BJ (cell line): ENCODE data around the gene SPATA22. TPM values are rescaled to one million over a fixed set of nuclear protein-coding genes. Genes with fewer than 3 reads are reported as not detected.

Experiments
- CTCF ChIA-PET: fragments of 350-600 bp; formaldehyde crosslinking; extraction: SDS; loops from one replicate; lab custom pipeline; 2021; ENCODE audit warnings: antibody characterized with exemption, inconsistent platforms; lab: Yijun Ruan, JAX
- POLR2A ChIA-PET: fragments of 300-600 bp; sonication (Branson Sonifier 250); formaldehyde crosslinking; extraction: SDS; loops from one replicate; lab custom pipeline; 2021; ENCODE audit warnings: antibody characterized with exemption; lab: Charles Lee
- DNase-seq: peaks from one replicate; pipeline ENCODE4 v3.0.0-alpha.2; 2011; ENCODE audit warnings: low read depth
- H3K27me3 ChIP-seq: 2 replicates; pipeline ENCODE4 v1.6.0; 2011; ENCODE audit warnings: low read length; ENCODE audit not compliant: control insufficient read depth, insufficient read depth
- H3K36me3 ChIP-seq: 2 replicates; pipeline ENCODE4 v1.5.1; 2011; ENCODE audit warnings: low read length; ENCODE audit not compliant: control insufficient read depth, insufficient read depth
- H3K4me3 ChIP-seq: 2 replicates; pipeline ENCODE4 v1.5.1; 2011; ENCODE audit warnings: low read depth, mild to moderate bottlenecking, control low read depth, low read length
- CTCF ChIP-seq: IDR thresholded peaks from 2 replicates; pipeline ENCODE4 v1.5.1; 2011; ENCODE audit warnings: low read depth, mild to moderate bottlenecking, control low read depth, inconsistent platforms, low read length, moderate library complexity; ENCODE audit not compliant: insufficient read depth
- polyA plus RNA-seq: library from polyadenylated mRNA; depleted of rRNA; stranded (reverse); fragments of >200 nt; gene quantifications from 2 replicates; pipeline ENCODE4 v1.2.3, GENCODE V29; 2011

The SPATA22 gene
- polyA plus RNA-seq, 1 experiment, result not detected

DNA sequence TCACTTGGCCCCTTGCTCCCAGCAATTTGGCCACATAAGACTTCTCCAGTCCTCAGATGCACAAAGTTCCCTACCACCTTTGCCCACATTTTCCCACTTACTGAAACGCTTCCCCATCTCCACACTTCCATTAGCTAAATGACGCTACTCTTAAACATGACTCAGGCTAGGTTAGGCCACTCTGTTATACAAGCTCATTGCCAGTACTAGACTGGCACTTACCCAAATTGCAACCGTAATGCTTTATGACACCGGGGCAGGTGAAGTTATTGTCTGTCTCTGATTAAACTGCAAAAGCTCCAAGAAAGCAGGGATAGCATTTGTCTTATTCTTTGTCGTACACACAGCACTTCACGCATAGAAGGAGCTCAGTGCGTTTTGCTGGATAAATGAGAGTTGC, 33.4 kb upstream of the SPATA22 start:
- no peaks in the 10 kb centered on the region for H3K36me3 ChIP-seq

GRCh38 chr17:3503285-3503684, 31.7 kb upstream of the SPATA22 start:
- ChIA-PET CTCF (no interaction called here), POLR2A (no interaction called here)
- Histone ChIP-seq H3K27me3 (no peaks in the 10 kb centered on the region; the same call in 1 of the 2 replicates), H3K4me3 (no peak overlapping the region), H3K36me3 (no peaks in the 10 kb centered on the region)
- no peak for DNase-seq
- no peak for TF ChIP-seq CTCF

More for the DNA sequence above, 33.4 kb upstream of the SPATA22 start:
- no peak for DNase-seq
- ChIA-PET CTCF (no interaction called here), POLR2A (no interaction called here)
- Histone ChIP-seq H3K4me3 (no peak overlapping the region), H3K27me3 (no peaks in the 10 kb centered on the region; the same call in 1 of the 2 replicates)
- TF ChIP-seq CTCF, result no peak

- no peak for TF ChIP-seq CTCF
- Histone ChIP-seq H3K4me3 (no peak overlapping the region), H3K36me3 (no peaks in the 10 kb centered on the region), H3K27me3 (no peaks in the 10 kb centered on the region; the same call in 1 of the 2 replicates)
- POLR2A ChIA-PET, result no interaction called here
- CTCF ChIA-PET, result no interaction called here
- DNase-seq, result no peak
These were observed 30.8 kb upstream of the SPATA22 start for GRCh38 chr17:3502466-3502865.

DNA sequence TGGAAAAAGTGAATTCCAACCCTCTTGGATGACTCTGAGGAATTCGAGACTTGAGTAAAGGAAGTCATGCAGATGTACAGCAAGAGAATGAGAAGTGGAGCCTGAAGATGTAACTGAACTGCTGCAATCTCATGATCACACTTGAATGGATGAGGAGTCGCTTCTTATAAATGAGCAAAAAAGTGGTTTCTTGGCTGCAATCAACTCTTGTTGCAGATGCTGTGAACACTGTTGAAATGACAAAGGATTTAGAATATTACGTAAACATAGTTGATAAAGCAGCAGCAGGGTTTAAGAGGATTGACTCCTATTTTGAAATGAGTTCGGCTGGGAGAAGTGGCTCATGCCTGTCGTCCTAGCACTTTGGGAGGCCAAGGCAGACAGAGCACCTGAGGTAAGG, 29.7 kb upstream of the SPATA22 start:
- no peak for DNase-seq
- CTCF ChIA-PET, result interaction anchor here (0.7 to 2.7 kb wide), 2 partner anchors 11 to 786 kb away, joined by 4 to 7 read pairs; no protein-coding TSS in a partner anchor
- TF ChIP-seq CTCF, result no peak
- Histone ChIP-seq H3K36me3 (no peaks in the 10 kb centered on the region), H3K27me3 (no peaks in the 10 kb centered on the region; the same call in 1 of the 2 replicates), H3K4me3 (no peak overlapping the region)
- POLR2A ChIA-PET, result no interaction called here

DNA sequence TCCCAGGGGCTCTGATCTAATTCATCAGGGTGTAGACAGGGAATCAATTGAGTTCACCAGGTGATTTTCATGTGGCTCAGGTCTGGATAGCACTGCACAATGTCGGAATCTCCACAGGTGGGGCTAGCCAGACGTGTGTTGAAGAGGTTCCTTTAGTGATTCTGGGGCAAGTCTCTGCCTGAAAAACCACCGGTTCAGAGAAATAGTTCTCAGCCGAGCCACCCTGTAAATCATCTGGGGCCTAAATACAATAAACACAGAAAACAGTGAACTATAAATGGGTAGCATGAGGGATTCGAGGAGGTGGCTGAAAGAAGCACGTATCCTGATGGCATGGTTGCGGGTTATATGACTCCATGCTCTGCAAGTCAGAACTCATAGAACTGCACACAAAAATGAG, 25.5 kb upstream of the SPATA22 start:
- H3K36me3 ChIP-seq, result no peaks in the 10 kb centered on the region
- no peaks in the 10 kb centered on the region for H3K27me3 ChIP-seq
- no peak for TF ChIP-seq CTCF
- ChIA-PET POLR2A (no interaction called here), CTCF (interaction anchor here (0.5 kb wide), 1 partner anchor 43 kb away, joined by 3 read pairs; no protein-coding TSS in a partner anchor)
- H3K4me3 ChIP-seq, result no peak overlapping the region
- no peak for DNase-seq
